ENCODE results near the gene TLR5. TPM values are rescaled to one million over a fixed set of nuclear protein-coding genes. Genes with fewer than 3 reads are reported as not detected.

Gene TLR5, protein sequence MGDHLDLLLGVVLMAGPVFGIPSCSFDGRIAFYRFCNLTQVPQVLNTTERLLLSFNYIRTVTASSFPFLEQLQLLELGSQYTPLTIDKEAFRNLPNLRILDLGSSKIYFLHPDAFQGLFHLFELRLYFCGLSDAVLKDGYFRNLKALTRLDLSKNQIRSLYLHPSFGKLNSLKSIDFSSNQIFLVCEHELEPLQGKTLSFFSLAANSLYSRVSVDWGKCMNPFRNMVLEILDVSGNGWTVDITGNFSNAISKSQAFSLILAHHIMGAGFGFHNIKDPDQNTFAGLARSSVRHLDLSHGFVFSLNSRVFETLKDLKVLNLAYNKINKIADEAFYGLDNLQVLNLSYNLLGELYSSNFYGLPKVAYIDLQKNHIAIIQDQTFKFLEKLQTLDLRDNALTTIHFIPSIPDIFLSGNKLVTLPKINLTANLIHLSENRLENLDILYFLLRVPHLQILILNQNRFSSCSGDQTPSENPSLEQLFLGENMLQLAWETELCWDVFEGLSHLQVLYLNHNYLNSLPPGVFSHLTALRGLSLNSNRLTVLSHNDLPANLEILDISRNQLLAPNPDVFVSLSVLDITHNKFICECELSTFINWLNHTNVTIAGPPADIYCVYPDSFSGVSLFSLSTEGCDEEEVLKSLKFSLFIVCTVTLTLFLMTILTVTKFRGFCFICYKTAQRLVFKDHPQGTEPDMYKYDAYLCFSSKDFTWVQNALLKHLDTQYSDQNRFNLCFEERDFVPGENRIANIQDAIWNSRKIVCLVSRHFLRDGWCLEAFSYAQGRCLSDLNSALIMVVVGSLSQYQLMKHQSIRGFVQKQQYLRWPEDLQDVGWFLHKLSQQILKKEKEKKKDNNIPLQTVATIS
- 6.5 TPM for total RNA-seq

DNA sequence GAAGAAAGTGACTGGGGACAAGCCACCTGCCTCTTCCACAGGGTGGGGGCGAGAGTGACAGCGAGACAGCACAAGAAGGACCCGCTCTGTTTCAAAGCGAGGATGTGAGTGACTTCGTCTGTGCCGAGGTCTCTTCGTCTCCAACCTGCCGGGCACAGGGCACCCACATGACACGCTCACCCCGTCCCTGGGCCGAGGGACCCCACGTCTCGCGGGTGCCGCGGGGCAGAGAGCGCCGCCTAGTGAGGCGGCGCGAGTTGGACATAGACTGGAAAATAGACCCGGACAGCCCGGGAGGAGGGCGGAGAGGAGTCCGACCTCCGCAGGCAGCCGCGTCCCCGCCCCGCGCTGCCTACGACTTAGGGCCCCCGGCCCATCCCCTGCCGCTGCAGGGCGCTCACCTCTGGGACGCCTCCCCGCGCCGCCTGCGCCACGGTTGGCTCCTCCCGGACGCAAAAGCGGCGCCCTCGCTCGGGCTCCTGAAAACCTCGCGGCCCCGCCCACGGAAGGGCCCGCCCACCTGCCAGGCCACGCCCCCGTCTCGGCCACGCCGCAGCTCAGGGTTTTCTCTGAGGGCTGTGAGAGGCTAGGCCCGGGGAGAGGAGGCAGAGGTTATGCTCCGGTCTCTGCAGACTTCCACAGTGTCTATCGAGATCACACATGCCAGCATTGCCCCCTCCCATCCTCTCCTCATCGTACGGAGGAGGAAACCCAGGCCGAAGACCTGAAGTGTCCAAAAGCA, at the start of gene TLR5:
TSS of gene TLR5 (minus strand) at position 454 of the 742 bp plus-strand sequence. CDS start 30,217 bp downstream, outside the sequence.

Other genes with a start within 250 kb of the TLR5 start
- gene SUSD4, start 220.9 kb upstream of the TLR5 start, total RNA-seq: 17.2 TPM

Data from metanephros (tissue), 1 donor.